Neural progenitor cell (in vitro differentiated cells): ENCODE data around the gene HPSE2.

Experiments
- EZH2 ChIP-seq: fragments of 200-600 bp; sonication (generic); IDR thresholded peaks from 2 replicates; pipeline ENCODE4 v1.6.1; 2017; ENCODE audit warnings: antibody characterized with exemption, mild to moderate bottlenecking, moderate library complexity
- EZH2phosphoT487 ChIP-seq: fragments of 200-600 bp; sonication (generic); IDR thresholded peaks from 2 replicates; pipeline ENCODE4 v1.6.1; 2017; ENCODE audit warnings: antibody characterized with exemption
- TF ChIP-seq, protein P1 (sequence below): fragments of 200-600 bp; sonication (generic); IDR thresholded peaks from 2 replicates; pipeline ENCODE4 v1.5.1; 2017; ENCODE audit warnings: antibody characterized with exemption, mild to moderate bottlenecking

DNA sequence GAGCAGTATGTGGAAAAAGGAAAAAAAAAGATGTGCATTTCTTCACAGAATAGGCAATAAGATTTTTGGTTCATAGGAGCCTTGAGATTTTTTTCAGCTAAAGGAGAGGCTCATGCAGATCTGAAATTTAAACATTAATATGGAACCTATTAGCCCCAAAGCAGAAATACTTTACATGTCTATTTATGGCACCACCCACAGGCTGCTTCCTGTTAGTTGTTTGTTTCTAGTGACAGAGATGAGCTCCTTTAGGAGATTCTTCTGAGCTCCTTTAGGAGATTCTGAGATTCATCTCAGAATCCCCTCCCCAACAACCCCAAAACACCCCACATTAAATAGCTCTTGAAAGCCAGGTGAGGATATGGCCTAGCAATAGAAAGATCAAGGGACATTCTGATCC is 761.0 kb downstream of the HPSE2 start:
- no peak for TF ChIP-seq EZH2
- no peak for TF ChIP-seq EZH2phosphoT487
- TF ChIP-seq, protein P1, sequence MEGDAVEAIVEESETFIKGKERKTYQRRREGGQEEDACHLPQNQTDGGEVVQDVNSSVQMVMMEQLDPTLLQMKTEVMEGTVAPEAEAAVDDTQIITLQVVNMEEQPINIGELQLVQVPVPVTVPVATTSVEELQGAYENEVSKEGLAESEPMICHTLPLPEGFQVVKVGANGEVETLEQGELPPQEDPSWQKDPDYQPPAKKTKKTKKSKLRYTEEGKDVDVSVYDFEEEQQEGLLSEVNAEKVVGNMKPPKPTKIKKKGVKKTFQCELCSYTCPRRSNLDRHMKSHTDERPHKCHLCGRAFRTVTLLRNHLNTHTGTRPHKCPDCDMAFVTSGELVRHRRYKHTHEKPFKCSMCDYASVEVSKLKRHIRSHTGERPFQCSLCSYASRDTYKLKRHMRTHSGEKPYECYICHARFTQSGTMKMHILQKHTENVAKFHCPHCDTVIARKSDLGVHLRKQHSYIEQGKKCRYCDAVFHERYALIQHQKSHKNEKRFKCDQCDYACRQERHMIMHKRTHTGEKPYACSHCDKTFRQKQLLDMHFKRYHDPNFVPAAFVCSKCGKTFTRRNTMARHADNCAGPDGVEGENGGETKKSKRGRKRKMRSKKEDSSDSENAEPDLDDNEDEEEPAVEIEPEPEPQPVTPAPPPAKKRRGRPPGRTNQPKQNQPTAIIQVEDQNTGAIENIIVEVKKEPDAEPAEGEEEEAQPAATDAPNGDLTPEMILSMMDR = no peak
